Progenitor cell of endocrine pancreas (in vitro differentiated cells): ENCODE results near the gene ZBTB20. TPM values are rescaled to one million over a fixed set of nuclear protein-coding genes. Genes with fewer than 3 reads are reported as not detected.

ENCODE experiments used
- DNase-seq: peaks from one replicate; pipeline ENCODE4 v3.0.0; 2021; ENCODE audit warnings: low spot score; ENCODE audit not compliant: unreplicated experiment
- H3K27ac Mint-ChIP-seq: 2 replicates; pipeline ENCODE4 v1.8.0; 2021; ENCODE audit warnings: mild to moderate bottlenecking, moderate library complexity, mixed read lengths
- H3K27me3 Mint-ChIP-seq: 2 replicates; pipeline ENCODE4 v1.8.0; 2021; ENCODE audit warnings: mixed read lengths
- H3K36me3 Mint-ChIP-seq: 2 replicates; pipeline ENCODE4 v1.8.0; 2022; ENCODE audit warnings: mixed read lengths; ENCODE audit not compliant: insufficient read depth
- H3K4me1 Mint-ChIP-seq: 2 replicates; pipeline ENCODE4 v1.8.0; 2021; ENCODE audit warnings: low read depth, mixed read lengths
- H3K4me3 Mint-ChIP-seq: 2 replicates; pipeline ENCODE4 v1.8.0; 2021; ENCODE audit warnings: low read depth, mild to moderate bottlenecking, moderate library complexity, mixed read lengths
- H3K9me3 Mint-ChIP-seq: 2 replicates; pipeline ENCODE4 v1.8.0; 2021; ENCODE audit warnings: low read depth, mixed read lengths
- total RNA-seq: library from RNA; stranded (reverse); gene quantifications from 2 replicates; pipeline ENCODE4 v1.2.1, GENCODE V29; 2021
- TF ChIP-seq, protein P1 (sequence below): fragments of 200-600 bp; sonication (generic); IDR thresholded peaks from one replicate; pipeline ENCODE4 v1.5.0; 2021; ENCODE audit warnings: antibody characterized with exemption, mild to moderate bottlenecking; ENCODE audit not compliant: unreplicated experiment

ZBTB20 gene
- total RNA-seq, 1 donor from 2014 or later, result 27.3 TPM

DNA sequence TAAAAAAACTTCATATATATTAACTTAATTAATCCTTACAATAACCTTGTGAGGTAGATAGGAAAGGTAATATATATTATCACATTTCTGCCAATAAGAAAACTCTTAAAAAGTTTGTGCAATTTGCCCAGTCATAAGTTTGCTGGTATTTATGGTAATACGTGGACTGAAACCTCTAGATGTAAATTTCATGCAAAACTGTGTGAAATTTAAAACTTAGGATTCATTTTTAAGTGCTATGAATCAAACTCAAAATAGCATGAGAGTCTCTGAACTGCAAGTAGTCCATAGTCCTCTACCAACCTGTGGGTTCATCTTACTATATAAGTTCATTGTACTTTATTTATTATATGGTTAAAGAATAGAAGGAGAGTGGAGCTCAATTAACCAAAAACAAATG is 56.4 kb downstream of the ZBTB20 start:
- Mint-ChIP-seq H3K9me3 (no peaks in the 10 kb centered on the region), H3K36me3 (no peaks in the 10 kb centered on the region), H3K27me3 (no peaks in the 10 kb centered on the region), H3K4me1 (no peaks in the 10 kb centered on the region), H3K27ac (no peak overlapping the region), H3K4me3 (no peak overlapping the region)
- TF ChIP-seq, protein P1, sequence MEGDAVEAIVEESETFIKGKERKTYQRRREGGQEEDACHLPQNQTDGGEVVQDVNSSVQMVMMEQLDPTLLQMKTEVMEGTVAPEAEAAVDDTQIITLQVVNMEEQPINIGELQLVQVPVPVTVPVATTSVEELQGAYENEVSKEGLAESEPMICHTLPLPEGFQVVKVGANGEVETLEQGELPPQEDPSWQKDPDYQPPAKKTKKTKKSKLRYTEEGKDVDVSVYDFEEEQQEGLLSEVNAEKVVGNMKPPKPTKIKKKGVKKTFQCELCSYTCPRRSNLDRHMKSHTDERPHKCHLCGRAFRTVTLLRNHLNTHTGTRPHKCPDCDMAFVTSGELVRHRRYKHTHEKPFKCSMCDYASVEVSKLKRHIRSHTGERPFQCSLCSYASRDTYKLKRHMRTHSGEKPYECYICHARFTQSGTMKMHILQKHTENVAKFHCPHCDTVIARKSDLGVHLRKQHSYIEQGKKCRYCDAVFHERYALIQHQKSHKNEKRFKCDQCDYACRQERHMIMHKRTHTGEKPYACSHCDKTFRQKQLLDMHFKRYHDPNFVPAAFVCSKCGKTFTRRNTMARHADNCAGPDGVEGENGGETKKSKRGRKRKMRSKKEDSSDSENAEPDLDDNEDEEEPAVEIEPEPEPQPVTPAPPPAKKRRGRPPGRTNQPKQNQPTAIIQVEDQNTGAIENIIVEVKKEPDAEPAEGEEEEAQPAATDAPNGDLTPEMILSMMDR, result no peak
- DNase-seq, result no peak

DNA sequence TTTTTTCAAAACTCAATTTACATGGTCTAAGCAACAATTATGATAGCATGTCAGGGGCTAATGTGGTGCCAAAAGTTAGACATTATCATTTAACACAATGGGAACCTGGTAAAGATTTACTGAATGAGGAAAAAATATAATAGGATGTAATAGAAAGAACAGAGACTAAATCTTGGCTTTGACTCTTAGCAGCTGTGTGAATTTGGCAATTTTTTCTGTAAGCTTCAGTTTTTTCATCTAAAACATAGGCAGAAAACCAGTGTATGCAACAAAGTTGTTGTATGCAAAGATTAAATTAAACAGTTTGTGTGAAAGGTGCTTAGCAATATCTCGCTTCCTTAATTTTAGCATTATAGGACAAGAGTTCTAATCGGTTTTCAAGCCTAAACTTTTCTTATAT is 57.6 kb downstream of the ZBTB20 start:
- Mint-ChIP-seq H3K9me3 (no peaks in the 10 kb centered on the region), H3K4me1 (no peaks in the 10 kb centered on the region), H3K27me3 (no peaks in the 10 kb centered on the region), H3K4me3 (no peak overlapping the region), H3K27ac (no peak overlapping the region), H3K36me3 (no peaks in the 10 kb centered on the region)
- TF ChIP-seq, protein P1, result no peak
- no peak for DNase-seq

DNA sequence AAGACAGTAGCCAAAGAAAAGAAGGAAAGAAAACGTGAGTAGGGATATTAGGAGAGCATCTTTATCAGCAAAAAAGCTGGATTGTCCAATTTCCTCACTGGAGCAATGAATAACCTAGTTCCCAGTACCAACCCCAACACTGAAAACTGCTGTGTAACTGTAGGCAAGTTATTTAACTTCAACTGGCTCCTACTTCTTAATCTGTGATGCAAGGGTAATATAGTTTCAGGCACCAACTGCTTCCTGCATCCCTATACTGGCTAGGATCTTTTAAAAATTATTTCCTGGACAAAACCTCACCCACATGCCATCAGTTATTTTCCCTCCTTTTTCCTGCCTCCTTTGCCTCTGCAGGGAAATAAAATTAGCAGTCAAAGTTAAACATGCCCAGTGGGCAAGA is 59.6 kb downstream of the ZBTB20 start:
- Mint-ChIP-seq H3K36me3 (no peaks in the 10 kb centered on the region), H3K4me3 (no peak overlapping the region), H3K4me1 (no peaks in the 10 kb centered on the region), H3K27me3 (no peaks in the 10 kb centered on the region), H3K27ac (no peak overlapping the region), H3K9me3 (no peaks in the 10 kb centered on the region)
- no peak for DNase-seq
- TF ChIP-seq, protein P1, result no peak

DNA sequence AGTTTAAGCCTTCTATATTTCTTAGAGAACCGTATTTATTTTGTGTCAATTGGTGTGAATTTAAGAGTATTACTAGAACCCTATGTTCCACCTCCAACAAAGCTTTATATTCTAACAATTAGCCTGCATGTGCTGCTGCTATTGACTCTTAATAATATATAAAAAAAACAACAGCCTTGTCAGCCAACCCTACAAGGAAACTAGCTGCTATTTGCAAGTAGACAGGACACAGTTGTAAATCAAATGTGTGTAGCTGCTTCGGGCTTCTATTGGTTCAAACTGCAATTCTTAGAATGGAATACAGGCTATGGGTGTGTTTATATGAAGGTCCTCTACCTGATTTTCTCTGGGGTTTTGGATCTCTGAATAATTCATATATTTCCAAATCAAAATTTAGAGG is 60.7 kb downstream of the ZBTB20 start:
- no peaks in the 10 kb centered on the region for H3K4me1 Mint-ChIP-seq
- H3K36me3 Mint-ChIP-seq, result no peaks in the 10 kb centered on the region
- no peak overlapping the region for H3K27ac Mint-ChIP-seq
- DNase-seq, result no peak
- no peaks in the 10 kb centered on the region for H3K27me3 Mint-ChIP-seq
- H3K9me3 Mint-ChIP-seq, result no peaks in the 10 kb centered on the region
- TF ChIP-seq, protein P1, result no peak
- no peak overlapping the region for H3K4me3 Mint-ChIP-seq

DNA sequence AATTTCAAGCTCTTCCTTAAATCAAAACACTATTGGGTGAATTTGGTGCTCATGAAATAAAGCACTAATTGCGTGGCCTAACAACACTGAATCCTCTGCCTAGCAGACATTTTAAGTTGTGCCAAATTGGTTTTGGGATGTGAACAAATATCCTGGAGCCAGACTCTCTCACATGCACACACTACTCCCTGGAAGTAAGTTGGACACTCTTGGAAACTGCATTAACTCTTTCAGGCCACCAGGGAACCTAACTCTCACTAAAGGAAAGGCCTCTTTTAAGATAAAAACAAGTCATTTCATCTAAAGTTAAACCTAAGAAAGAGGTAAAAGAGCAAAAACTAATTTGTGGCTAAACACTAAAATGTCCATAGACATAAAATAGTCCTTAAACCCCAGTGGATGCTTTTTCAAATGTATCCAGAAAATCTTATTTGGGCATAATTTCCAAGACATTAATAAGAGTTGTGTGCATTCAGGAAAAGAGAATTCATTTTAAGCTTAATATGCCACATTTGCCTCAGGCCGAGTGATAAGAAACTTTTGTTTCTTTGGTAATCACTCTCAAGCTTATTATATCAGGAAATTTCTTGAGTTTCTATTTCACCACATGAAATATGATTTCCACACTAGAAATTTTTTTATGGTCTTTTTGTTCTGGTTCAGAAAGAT is 61.8 kb downstream of the ZBTB20 start:
- Mint-ChIP-seq H3K27ac (no peak overlapping the region), H3K27me3 (no peaks in the 10 kb centered on the region), H3K4me3 (no peak overlapping the region), H3K9me3 (no peaks in the 10 kb centered on the region), H3K36me3 (no peaks in the 10 kb centered on the region), H3K4me1 (no peaks in the 10 kb centered on the region)
- DNase-seq, result no peak
- TF ChIP-seq, protein P1, result peak; percentile 55
